Measurements from ENCODE around the gene ABCA10. TPM values are rescaled to one million over a fixed set of nuclear protein-coding genes. Genes with fewer than 3 reads are reported as not detected.
A peak's percentile ranks its signal among the peaks of the same experiment; 100 is the strongest.

Gene ABCA10
- total and polyA plus RNA-seq, 2 of the 13 experiments (the other 11 are each of a cell fraction or from before 2014, with no cell fraction given): 0.02 to 0.08 TPM

DNA sequence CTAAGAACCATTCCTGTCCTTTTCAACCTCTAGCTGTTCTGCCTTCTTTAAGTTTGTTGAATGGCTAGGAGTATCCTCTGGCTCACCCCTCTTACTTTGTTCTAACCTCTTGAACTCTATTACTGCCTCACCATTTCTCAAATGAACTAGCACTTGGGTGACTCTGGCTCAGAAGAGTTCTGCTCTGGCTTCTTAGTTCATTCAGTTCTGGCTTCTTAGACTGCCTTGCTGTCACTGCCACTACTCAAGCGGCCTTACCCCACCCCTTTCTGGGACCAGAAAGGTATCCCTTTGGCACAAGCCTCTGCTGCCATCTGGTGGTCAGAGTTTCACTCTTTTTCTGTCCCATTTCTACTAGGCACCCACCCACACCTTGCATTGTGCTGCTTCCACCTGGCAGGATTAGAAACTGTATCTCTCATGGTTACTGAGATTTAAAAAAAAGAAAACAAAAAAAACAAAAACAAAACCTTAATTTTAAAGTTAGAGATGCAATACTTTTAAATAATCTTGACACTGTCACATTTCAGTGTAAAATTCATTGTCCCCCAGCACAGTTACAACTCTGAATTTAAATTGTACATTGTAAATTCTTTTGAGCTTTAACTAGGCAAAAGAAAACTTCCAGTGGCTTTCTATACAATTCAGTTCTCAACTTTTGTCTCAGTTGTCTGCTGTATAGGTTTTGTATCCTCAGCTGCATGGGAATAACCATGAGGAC is 6.9 kb upstream of the ABCA10 start (continued):
- TF ChIP-seq ZNF674 (CRISPR knock-in tag; IDR thresholded peaks at IDR 0.05; ENCODE audit: low read depth) (no peak), THAP11 (CRISPR knock-in tag; IDR thresholded peaks at IDR 0.05) (peak; percentile 48; the same call in 1 of the 2 replicates), CHCHD3 (CRISPR knock-in tag; IDR thresholded peaks at IDR 0.05) (no peak), RXRB (CRISPR knock-in tag; IDR thresholded peaks at IDR 0.05; ENCODE audit: borderline replicate concordance) (peak; percentile 52; the same call in 1 of the 2 replicates), SAP130 (CRISPR knock-in tag; IDR thresholded peaks at IDR 0.05; ENCODE audit: low read depth) (peak; percentile 43), RBM39 (IDR thresholded peaks at IDR 0.05; ENCODE audit: low read depth, low read length, poor library complexity, severe bottlenecking) (no peak), TP53 (CRISPR knock-in tag; conservative IDR thresholded peaks at IDR 0.05) (no peak), CENPT (CRISPR knock-in tag; IDR thresholded peaks at IDR 0.05; ENCODE audit: low read depth) (no peak), KLF6 (CRISPR knock-in tag; IDR thresholded peaks at IDR 0.05) (0 out of 2 replicates have a peak, but pooled peaks have one; percentile 65), YEATS2 (CRISPR knock-in tag; IDR thresholded peaks at IDR 0.05; ENCODE audit: borderline replicate concordance) (peak; percentile 70; the same call in 1 of the 2 replicates), CEBPB (IDR thresholded peaks at IDR 0.05; ENCODE audit: borderline replicate concordance, low read depth, low read length) (no peak), SMYD3 (CRISPR knock-in tag; IDR thresholded peaks at IDR 0.05) (peak; percentile 93), KLF9 (CRISPR knock-in tag; IDR thresholded peaks at IDR 0.05; ENCODE audit: low read depth) (no peak)
- TF ChIP-seq, protein P1, sequence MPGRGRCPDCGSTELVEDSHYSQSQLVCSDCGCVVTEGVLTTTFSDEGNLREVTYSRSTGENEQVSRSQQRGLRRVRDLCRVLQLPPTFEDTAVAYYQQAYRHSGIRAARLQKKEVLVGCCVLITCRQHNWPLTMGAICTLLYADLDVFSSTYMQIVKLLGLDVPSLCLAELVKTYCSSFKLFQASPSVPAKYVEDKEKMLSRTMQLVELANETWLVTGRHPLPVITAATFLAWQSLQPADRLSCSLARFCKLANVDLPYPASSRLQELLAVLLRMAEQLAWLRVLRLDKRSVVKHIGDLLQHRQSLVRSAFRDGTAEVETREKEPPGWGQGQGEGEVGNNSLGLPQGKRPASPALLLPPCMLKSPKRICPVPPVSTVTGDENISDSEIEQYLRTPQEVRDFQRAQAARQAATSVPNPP (CRISPR knock-in tag; IDR thresholded peaks at IDR 0.05): peak; percentile 66; the same call in 1 of the 2 replicates
- TF ChIP-seq, protein P2, sequence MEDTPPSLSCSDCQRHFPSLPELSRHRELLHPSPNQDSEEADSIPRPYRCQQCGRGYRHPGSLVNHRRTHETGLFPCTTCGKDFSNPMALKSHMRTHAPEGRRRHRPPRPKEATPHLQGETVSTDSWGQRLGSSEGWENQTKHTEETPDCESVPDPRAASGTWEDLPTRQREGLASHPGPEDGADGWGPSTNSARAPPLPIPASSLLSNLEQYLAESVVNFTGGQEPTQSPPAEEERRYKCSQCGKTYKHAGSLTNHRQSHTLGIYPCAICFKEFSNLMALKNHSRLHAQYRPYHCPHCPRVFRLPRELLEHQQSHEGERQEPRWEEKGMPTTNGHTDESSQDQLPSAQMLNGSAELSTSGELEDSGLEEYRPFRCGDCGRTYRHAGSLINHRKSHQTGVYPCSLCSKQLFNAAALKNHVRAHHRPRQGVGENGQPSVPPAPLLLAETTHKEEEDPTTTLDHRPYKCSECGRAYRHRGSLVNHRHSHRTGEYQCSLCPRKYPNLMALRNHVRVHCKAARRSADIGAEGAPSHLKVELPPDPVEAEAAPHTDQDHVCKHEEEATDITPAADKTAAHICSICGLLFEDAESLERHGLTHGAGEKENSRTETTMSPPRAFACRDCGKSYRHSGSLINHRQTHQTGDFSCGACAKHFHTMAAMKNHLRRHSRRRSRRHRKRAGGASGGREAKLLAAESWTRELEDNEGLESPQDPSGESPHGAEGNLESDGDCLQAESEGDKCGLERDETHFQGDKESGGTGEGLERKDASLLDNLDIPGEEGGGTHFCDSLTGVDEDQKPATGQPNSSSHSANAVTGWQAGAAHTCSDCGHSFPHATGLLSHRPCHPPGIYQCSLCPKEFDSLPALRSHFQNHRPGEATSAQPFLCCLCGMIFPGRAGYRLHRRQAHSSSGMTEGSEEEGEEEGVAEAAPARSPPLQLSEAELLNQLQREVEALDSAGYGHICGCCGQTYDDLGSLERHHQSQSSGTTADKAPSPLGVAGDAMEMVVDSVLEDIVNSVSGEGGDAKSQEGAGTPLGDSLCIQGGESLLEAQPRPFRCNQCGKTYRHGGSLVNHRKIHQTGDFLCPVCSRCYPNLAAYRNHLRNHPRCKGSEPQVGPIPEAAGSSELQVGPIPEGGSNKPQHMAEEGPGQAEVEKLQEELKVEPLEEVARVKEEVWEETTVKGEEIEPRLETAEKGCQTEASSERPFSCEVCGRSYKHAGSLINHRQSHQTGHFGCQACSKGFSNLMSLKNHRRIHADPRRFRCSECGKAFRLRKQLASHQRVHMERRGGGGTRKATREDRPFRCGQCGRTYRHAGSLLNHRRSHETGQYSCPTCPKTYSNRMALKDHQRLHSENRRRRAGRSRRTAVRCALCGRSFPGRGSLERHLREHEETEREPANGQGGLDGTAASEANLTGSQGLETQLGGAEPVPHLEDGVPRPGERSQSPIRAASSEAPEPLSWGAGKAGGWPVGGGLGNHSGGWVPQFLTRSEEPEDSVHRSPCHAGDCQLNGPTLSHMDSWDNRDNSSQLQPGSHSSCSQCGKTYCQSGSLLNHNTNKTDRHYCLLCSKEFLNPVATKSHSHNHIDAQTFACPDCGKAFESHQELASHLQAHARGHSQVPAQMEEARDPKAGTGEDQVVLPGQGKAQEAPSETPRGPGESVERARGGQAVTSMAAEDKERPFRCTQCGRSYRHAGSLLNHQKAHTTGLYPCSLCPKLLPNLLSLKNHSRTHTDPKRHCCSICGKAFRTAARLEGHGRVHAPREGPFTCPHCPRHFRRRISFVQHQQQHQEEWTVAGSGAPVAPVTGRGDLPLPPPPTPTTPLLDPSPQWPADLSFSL (CRISPR knock-in tag; IDR thresholded peaks at IDR 0.05): no peak
- TF ChIP-seq, protein P3, sequence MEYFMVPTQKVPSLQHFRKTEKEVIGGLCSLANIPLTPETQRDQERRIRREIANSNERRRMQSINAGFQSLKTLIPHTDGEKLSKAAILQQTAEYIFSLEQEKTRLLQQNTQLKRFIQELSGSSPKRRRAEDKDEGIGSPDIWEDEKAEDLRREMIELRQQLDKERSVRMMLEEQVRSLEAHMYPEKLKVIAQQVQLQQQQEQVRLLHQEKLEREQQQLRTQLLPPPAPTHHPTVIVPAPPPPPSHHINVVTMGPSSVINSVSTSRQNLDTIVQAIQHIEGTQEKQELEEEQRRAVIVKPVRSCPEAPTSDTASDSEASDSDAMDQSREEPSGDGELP (IDR thresholded peaks at IDR 0.05; ENCODE audit: borderline replicate concordance, low read depth): no peak
- TF ChIP-seq, protein P4, sequence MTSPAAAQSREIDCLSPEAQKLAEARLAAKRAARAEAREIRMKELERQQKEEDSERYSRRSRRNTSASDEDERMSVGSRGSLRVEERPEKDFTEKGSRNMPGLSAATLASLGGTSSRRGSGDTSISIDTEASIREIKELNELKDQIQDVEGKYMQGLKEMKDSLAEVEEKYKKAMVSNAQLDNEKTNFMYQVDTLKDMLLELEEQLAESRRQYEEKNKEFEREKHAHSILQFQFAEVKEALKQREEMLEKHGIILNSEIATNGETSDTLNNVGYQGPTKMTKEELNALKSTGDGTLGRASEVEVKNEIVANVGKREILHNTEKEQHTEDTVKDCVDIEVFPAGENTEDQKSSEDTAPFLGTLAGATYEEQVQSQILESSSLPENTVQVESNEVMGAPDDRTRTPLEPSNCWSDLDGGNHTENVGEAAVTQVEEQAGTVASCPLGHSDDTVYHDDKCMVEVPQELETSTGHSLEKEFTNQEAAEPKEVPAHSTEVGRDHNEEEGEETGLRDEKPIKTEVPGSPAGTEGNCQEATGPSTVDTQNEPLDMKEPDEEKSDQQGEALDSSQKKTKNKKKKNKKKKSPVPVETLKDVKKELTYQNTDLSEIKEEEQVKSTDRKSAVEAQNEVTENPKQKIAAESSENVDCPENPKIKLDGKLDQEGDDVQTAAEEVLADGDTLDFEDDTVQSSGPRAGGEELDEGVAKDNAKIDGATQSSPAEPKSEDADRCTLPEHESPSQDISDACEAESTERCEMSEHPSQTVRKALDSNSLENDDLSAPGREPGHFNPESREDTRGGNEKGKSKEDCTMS (CRISPR knock-in tag; conservative IDR thresholded peaks at IDR 0.05): no peak
